Trophoblast cell (in vitro differentiated cells and primary cell): ENCODE data around the gene PAK5.

Source experiments
- DNase-seq, 2 donors: peaks; one replicate each; pipeline ENCODE4 v3.0.0-alpha.2; 2016
- H2AFZ ChIP-seq: 2 replicates; pipeline ENCODE4 v1.6.1; 2013; ENCODE audit warnings: low read length, moderate library complexity, mild to moderate bottlenecking; ENCODE audit not compliant: insufficient read depth, poor library complexity
- H2AK5ac ChIP-seq: 2 replicates; pipeline ENCODE4 v1.6.1; 2013; ENCODE audit warnings: mild to moderate bottlenecking, low read length
- H2BK120ac ChIP-seq: 2 replicates; pipeline ENCODE4 v1.6.1; 2013; ENCODE audit warnings: low read length, mild to moderate bottlenecking, moderate library complexity; ENCODE audit not compliant: insufficient read depth, poor library complexity
- H2BK12ac ChIP-seq: 2 replicates; pipeline ENCODE4 v1.6.1; 2013; ENCODE audit warnings: mild to moderate bottlenecking, low read length, moderate library complexity
- H2BK5ac ChIP-seq: 2 replicates; pipeline ENCODE4 v1.6.1; 2013; ENCODE audit warnings: low read length, low read depth, moderate library complexity, mild to moderate bottlenecking; ENCODE audit not compliant: poor library complexity
- H3K14ac ChIP-seq: 2 replicates; pipeline ENCODE4 v1.6.1; 2013; ENCODE audit warnings: mild to moderate bottlenecking, low read length
- H3K18ac ChIP-seq: 2 replicates; pipeline ENCODE4 v1.6.1; 2013; ENCODE audit warnings: mild to moderate bottlenecking, low read length
- H3K23ac ChIP-seq: 2 replicates; pipeline ENCODE4 v1.6.1; 2013; ENCODE audit warnings: low read length
- H3K27ac ChIP-seq: 2 replicates; pipeline ENCODE4 v1.5.1; 2013; ENCODE audit warnings: low read depth, mild to moderate bottlenecking, inconsistent platforms, low read length, moderate library complexity
- H3K27me3 ChIP-seq: 2 replicates; pipeline ENCODE4 v1.6.1; 2013; ENCODE audit warnings: inconsistent platforms, mild to moderate bottlenecking, low read length, moderate library complexity; ENCODE audit not compliant: insufficient read depth
- H3K36me3 ChIP-seq, 2 experiments: 1 replicate in 1 of 2; 2 replicates in 1 of 2; pipeline ENCODE4 v1.6.1; 2013; ENCODE audit warnings: low read length in 2 of 2, mild to moderate bottlenecking in 2 of 2, moderate library complexity in 1 of 2; ENCODE audit not compliant: insufficient read depth in 2 of 2, control insufficient read depth in 1 of 2
- H3K4ac ChIP-seq: 2 replicates; pipeline ENCODE4 v1.6.1; 2013; ENCODE audit warnings: low read depth, mild to moderate bottlenecking, low read length, moderate library complexity
- H3K4me1 ChIP-seq, 2 experiments: 1 replicate in 1 of 2; 2 replicates in 1 of 2; pipeline ENCODE4 v1.6.1; 2013; ENCODE audit warnings: low read length in 2 of 2, mild to moderate bottlenecking in 2 of 2, moderate library complexity in 1 of 2; ENCODE audit not compliant: insufficient read depth in 2 of 2, control insufficient read depth in 1 of 2
- H3K4me2 ChIP-seq: 2 replicates; pipeline ENCODE4 v1.6.1; 2013; ENCODE audit warnings: inconsistent platforms, mild to moderate bottlenecking, low read length, moderate library complexity
- H3K4me3 ChIP-seq: 2 replicates; pipeline ENCODE4 v1.5.1; 2013; ENCODE audit warnings: mild to moderate bottlenecking, low read depth, low read length, inconsistent platforms
- H3K79me1 ChIP-seq: one replicate; pipeline ENCODE4 v1.6.1; 2013; ENCODE audit warnings: low read length
- H3K79me2 ChIP-seq: 2 replicates; pipeline ENCODE4 v1.6.1; 2013; ENCODE audit warnings: low read length, mild to moderate bottlenecking; ENCODE audit not compliant: control insufficient read depth, insufficient read depth, poor library complexity
- H3K9ac ChIP-seq: 2 replicates; pipeline ENCODE4 v1.6.1; 2013; ENCODE audit warnings: mild to moderate bottlenecking, low read length
- H3K9me3 ChIP-seq: 2 replicates; pipeline ENCODE4 v1.6.1; 2013; ENCODE audit warnings: low read depth, mild to moderate bottlenecking, control low read depth, inconsistent platforms, low read length; ENCODE audit not compliant: insufficient read depth
- H4K12ac ChIP-seq: 2 replicates; pipeline ENCODE4 v1.6.1; 2013; ENCODE audit warnings: low read depth, mild to moderate bottlenecking, low read length, moderate library complexity
- H4K8ac ChIP-seq: 2 replicates; pipeline ENCODE4 v1.6.1; 2013; ENCODE audit warnings: low read depth, mild to moderate bottlenecking, low read length, moderate library complexity
- H4K91ac ChIP-seq: one replicate; pipeline ENCODE4 v1.6.1; 2013; ENCODE audit warnings: low read depth, mild to moderate bottlenecking, low read length, moderate library complexity
- WGBS: extraction: QIAGEN DNeasy Blood & Tissue Kit; methylation state at CpG from one replicate; pipeline ENCODE4 v1.1.7; 2013; ENCODE audit warnings: missing lambda C conversion rate; ENCODE audit not compliant: insufficient read length, insufficient coverage; ENCODE audit errors: extremely low coverage; 5-methylcytosine and 5-hydroxymethylcytosine counted together

PAK5 gene

DNA sequence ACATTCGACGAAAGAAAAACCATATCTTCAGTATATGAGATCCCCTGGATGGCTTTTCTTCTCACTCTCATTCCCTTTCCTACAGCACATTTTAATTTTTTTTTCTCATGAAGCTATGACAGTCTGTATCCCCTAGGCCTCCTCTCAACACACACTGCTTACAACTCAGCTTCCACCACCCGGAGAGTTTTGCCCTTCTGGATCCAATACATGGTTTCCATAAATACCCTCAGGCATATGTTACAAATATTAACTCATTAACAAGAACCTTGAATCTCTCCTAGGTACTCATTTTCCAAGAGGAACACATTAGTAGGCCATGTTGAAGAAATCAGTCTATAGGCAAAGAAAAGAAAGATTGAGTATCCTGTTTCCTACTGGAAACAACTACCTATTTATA, 44.0 kb downstream of the PAK5 start:
- H3K79me2 ChIP-seq = no peaks in the 10 kb centered on the region
- no peaks in the 10 kb centered on the region for H3K27me3 ChIP-seq
- no CpG with 5 or more reads among the region's 3 CpGs for WGBS
- H3K4ac ChIP-seq = no peak overlapping the region
- H3K14ac ChIP-seq = no peak overlapping the region
- no peak overlapping the region for H3K4me2 ChIP-seq
- no peaks in the 10 kb centered on the region for H3K9me3 ChIP-seq
- no peaks in the 10 kb centered on the region for H3K4me1 ChIP-seq
- H4K91ac ChIP-seq = no peak overlapping the region
- H2BK5ac ChIP-seq = no peak overlapping the region
- H3K4me3 ChIP-seq = no peak overlapping the region
- no peak overlapping the region for H2BK120ac ChIP-seq
- no peaks in the 10 kb centered on the region for H3K79me1 ChIP-seq
- H4K8ac ChIP-seq = no peak overlapping the region
- no peak overlapping the region for H3K9ac ChIP-seq
- H2BK12ac ChIP-seq = no peak overlapping the region
- H4K12ac ChIP-seq = no peak overlapping the region
- no peak overlapping the region for H2AFZ ChIP-seq
- no peak overlapping the region for H3K18ac ChIP-seq
- H3K27ac ChIP-seq = no peak overlapping the region
- H2AK5ac ChIP-seq = no peak overlapping the region
- no peak overlapping the region for H3K23ac ChIP-seq
- H3K36me3 ChIP-seq = no peaks in the 10 kb centered on the region
- DNase-seq = no peak

GRCh38 chr20:9792674-9793073, 46.2 kb downstream of the PAK5 start:
- Histone ChIP-seq H3K27ac (no peak overlapping the region), H4K12ac (no peak overlapping the region), H3K4me3 (no peak overlapping the region), H2AK5ac (no peak overlapping the region), H4K91ac (no peak overlapping the region), H3K4me1 (no peaks in the 10 kb centered on the region), H3K4me2 (no peak overlapping the region), H4K8ac (no peak overlapping the region), H2BK12ac (no peak overlapping the region), H3K27me3 (no peaks in the 10 kb centered on the region), H3K23ac (no peak overlapping the region), H3K4ac (no peak overlapping the region), H2AFZ (no peak overlapping the region), H3K36me3 (no peaks in the 10 kb centered on the region), H3K14ac (no peak overlapping the region), H3K9me3 (no peaks in the 10 kb centered on the region), H2BK5ac (no peak overlapping the region), H3K18ac (no peak overlapping the region), H3K79me2 (no peaks in the 10 kb centered on the region), H2BK120ac (no peak overlapping the region), H3K79me1 (no peaks in the 10 kb centered on the region), H3K9ac (no peak overlapping the region)
- DNase-seq = no peak
- no CpG with 5 or more reads among the region's 6 CpGs for WGBS

GRCh38 chr20:9789131-9789530, 49.7 kb downstream of the PAK5 start:
- Histone ChIP-seq H2BK12ac (no peak overlapping the region), H2AFZ (no peak overlapping the region), H3K4me2 (no peak overlapping the region), H3K27me3 (no peaks in the 10 kb centered on the region), H4K91ac (no peak overlapping the region), H3K4ac (no peak overlapping the region), H3K79me2 (no peaks in the 10 kb centered on the region), H2BK120ac (no peak overlapping the region), H3K36me3 (no peaks in the 10 kb centered on the region), H4K8ac (no peak overlapping the region), H3K9ac (no peak overlapping the region), H3K14ac (no peak overlapping the region), H3K4me3 (no peak overlapping the region), H3K27ac (no peak overlapping the region), H2AK5ac (no peak overlapping the region), H3K18ac (no peak overlapping the region), H3K23ac (no peak overlapping the region), H3K79me1 (no peaks in the 10 kb centered on the region), H3K9me3 (no peaks in the 10 kb centered on the region), H4K12ac (no peak overlapping the region), H2BK5ac (no peak overlapping the region), H3K4me1 (no peaks in the 10 kb centered on the region)
- no CpG with 5 or more reads among the region's 2 CpGs for WGBS
- no peak for DNase-seq

GRCh38 chr20:9775176-9775575, 63.7 kb downstream of the PAK5 start:
- H3K4me2 ChIP-seq = no peak overlapping the region
- no peak overlapping the region for H4K8ac ChIP-seq
- no peak overlapping the region for H4K91ac ChIP-seq
- H3K4me3 ChIP-seq = no peak overlapping the region
- H2AK5ac ChIP-seq = no peak overlapping the region
- no peak overlapping the region for H2AFZ ChIP-seq
- DNase-seq = no peak
- H3K27me3 ChIP-seq = no peaks in the 10 kb centered on the region
- no peak overlapping the region for H3K18ac ChIP-seq
- no peaks in the 10 kb centered on the region for H3K9me3 ChIP-seq
- H3K4me1 ChIP-seq = no peaks in the 10 kb centered on the region
- no peaks in the 10 kb centered on the region for H3K36me3 ChIP-seq
- WGBS = no CpG with 5 or more reads among the region's 3 CpGs
- H3K27ac ChIP-seq = no peak overlapping the region
- H2BK12ac ChIP-seq = no peak overlapping the region
- no peaks in the 10 kb centered on the region for H3K79me1 ChIP-seq
- no peak overlapping the region for H3K14ac ChIP-seq
- no peak overlapping the region for H3K4ac ChIP-seq
- no peaks in the 10 kb centered on the region for H3K79me2 ChIP-seq
- H3K9ac ChIP-seq = no peak overlapping the region
- H4K12ac ChIP-seq = no peak overlapping the region
- no peak overlapping the region for H2BK120ac ChIP-seq
- no peak overlapping the region for H3K23ac ChIP-seq
- no peak overlapping the region for H2BK5ac ChIP-seq
